SK-N-SH (cell line): ENCODE data around the gene DEFB131B. TPM values are rescaled to one million over a fixed set of nuclear protein-coding genes. Genes with fewer than 3 reads are reported as not detected.

ENCODE experiments used
- CTCF ChIA-PET: fragments of 300-600, 350-600 bp; formaldehyde crosslinking; extraction: SDS; loops from one replicate; lab custom pipeline; 2021; lab: Yijun Ruan, JAX
- POLR2A ChIA-PET: fragments of 350-600 bp; sonication (Branson Sonifier 250); formaldehyde crosslinking; extraction: SDS; loops from one replicate; lab custom pipeline; 2020; ENCODE audit warnings: antibody characterized with exemption, inconsistent platforms; lab: Yijun Ruan, JAX
- DNase-seq: peaks from one replicate; pipeline ENCODE4 v3.0.0; 2012
- H2AFZ ChIP-seq: fragments of 200-600 bp; sonication (generic); 2 replicates; pipeline ENCODE4 v1.8.1; 2016; ENCODE audit warnings: antibody characterized with exemption, mild to moderate bottlenecking, low read depth
- H3F3A ChIP-seq: fragments of 200-600 bp; sonication (generic); replicated peaks from 2 replicates; pipeline ENCODE3; 2016; ENCODE audit warnings: antibody characterized with exemption, mild to moderate bottlenecking; ENCODE audit not compliant: insufficient read depth
- H3K27ac ChIP-seq, 2 experiments: fragments of 200-500 bp in 1 of 2; fragments of 200-600 bp in 1 of 2; sonication (Bioruptor generic) in 1 of 2; sonication (generic), shearing (Covaris generic) in 1 of 2; 2 replicates each; pipeline versions ENCODE4 v1.5.1 to v1.6.1; 2014 to 2016; ENCODE audit warnings: low read depth in 2 of 2, inconsistent platforms in 1 of 2, low read length in 1 of 2, mild to moderate bottlenecking in 1 of 2, mixed read lengths in 1 of 2
- H3K27me3 ChIP-seq: fragments of 200-600 bp; sonication (generic), shearing (Covaris generic); 2 replicates; pipeline ENCODE4 v1.6.1; 2016; ENCODE audit warnings: mixed run types; ENCODE audit not compliant: insufficient read depth
- H3K36me3 ChIP-seq, 2 experiments: fragments of 200-500 bp in 1 of 2; fragments of 200-600 bp in 1 of 2; sonication (Bioruptor generic) in 1 of 2; sonication (generic) in 1 of 2; replicated peaks in 1 of 2; 2 replicates each; pipeline versions ENCODE3 to v1.5.1; 2014 to 2016; ENCODE audit warnings: low read length in 1 of 2, mild to moderate bottlenecking in 1 of 2; ENCODE audit not compliant: insufficient read depth in 2 of 2, control insufficient read depth in 1 of 2
- H3K4me1 ChIP-seq, 2 experiments: fragments of 200-500 bp in 1 of 2; fragments of 200-600 bp in 1 of 2; sonication (Bioruptor generic) in 1 of 2; sonication (generic), shearing (Covaris generic) in 1 of 2; 2 replicates each; pipeline versions ENCODE4 v1.5.1 to v1.6.1; 2014 to 2016; ENCODE audit warnings: low read depth in 1 of 2, low read length in 1 of 2, mixed run types in 1 of 2; ENCODE audit not compliant: insufficient read depth in 2 of 2, control insufficient read depth in 1 of 2
- H3K4me2 ChIP-seq: fragments of 200-600 bp; sonication (generic), shearing (Covaris generic); 2 replicates; pipeline ENCODE4 v1.6.1; 2017; ENCODE audit warnings: mixed run types
- H3K4me3 ChIP-seq, 2 experiments: fragments of 200-500 bp in 1 of 2; fragments of 200-600 bp in 1 of 2; sonication (Bioruptor generic) in 1 of 2; sonication (generic), shearing (Covaris generic) in 1 of 2; 2 replicates each; pipeline versions ENCODE4 v1.5.1 to v1.8.1; 2014 to 2016; ENCODE audit warnings: low read depth in 2 of 2, inconsistent platforms in 1 of 2, low read length in 1 of 2, mild to moderate bottlenecking in 1 of 2, mixed read lengths in 1 of 2, moderate library complexity in 1 of 2
- H3K79me2 ChIP-seq: fragments of 200-600 bp; sonication (generic); 2 replicates; pipeline ENCODE4 v1.8.1; 2017; ENCODE audit warnings: mild to moderate bottlenecking; ENCODE audit not compliant: insufficient read depth
- H3K9ac ChIP-seq: fragments of 200-600 bp; sonication (generic); 2 replicates; pipeline ENCODE4 v1.6.1; 2017; ENCODE audit warnings: mixed run types
- H3K9me2 ChIP-seq: fragments of 200-600 bp; sonication (generic); 2 replicates; pipeline ENCODE4 v1.6.1; 2017; ENCODE audit warnings: mixed run types
- H3K9me3 ChIP-seq: fragments of 200-600 bp; sonication (generic); 2 replicates; pipeline ENCODE4 v1.6.1; 2017; ENCODE audit warnings: mixed run types, mild to moderate bottlenecking, moderate library complexity
- H4K20me1 ChIP-seq: fragments of 200-600 bp; sonication (generic); 2 replicates; pipeline ENCODE4 v1.6.1; 2017; ENCODE audit warnings: mild to moderate bottlenecking, mixed run types; ENCODE audit not compliant: insufficient read depth
- CHD2 ChIP-seq: fragments of 150-350 bp; IDR thresholded peaks from 2 replicates; pipeline ENCODE4 v1.6.1; 2018; ENCODE audit warnings: low read length; ENCODE audit not compliant: partially characterized antibody
- ELF1 ChIP-seq: IDR thresholded peaks from 2 replicates; pipeline ENCODE4 v1.4.0; 2012
- EP300 ChIP-seq, 2 experiments: IDR thresholded peaks; 2 replicates each; pipeline versions ENCODE4 v1.4.0 to v1.6.1; 2012; ENCODE audit warnings: borderline replicate concordance in 1 of 2, low read depth in 1 of 2, low read length in 1 of 2
- FOSL2 ChIP-seq: IDR thresholded peaks from 2 replicates; pipeline ENCODE4 v1.4.0; 2012; ENCODE audit warnings: low read depth, mild to moderate bottlenecking, moderate library complexity, borderline replicate concordance
- FOXJ3 ChIP-seq: sonication (generic); formaldehyde crosslinking; IDR thresholded peaks from 2 replicates; pipeline ENCODE4 v1.5.1; 2020; ENCODE audit warnings: mild to moderate bottlenecking, missing genetic modification reagents
- FOXM1 ChIP-seq: IDR thresholded peaks from 2 replicates; pipeline ENCODE4 v1.4.0; 2012; ENCODE audit warnings: low read depth, mild to moderate bottlenecking
- GABPA ChIP-seq: IDR thresholded peaks from 2 replicates; pipeline ENCODE4 v1.4.0; 2012; ENCODE audit warnings: low read depth, mild to moderate bottlenecking
- GATA2 ChIP-seq: sonication (generic); formaldehyde crosslinking; IDR thresholded peaks from 2 replicates; pipeline ENCODE4 v1.5.0; 2020; ENCODE audit warnings: mild to moderate bottlenecking, missing genetic modification reagents
- JUND ChIP-seq: IDR thresholded peaks from 2 replicates; pipeline ENCODE4 v1.4.0; 2012
- MEF2A ChIP-seq: IDR thresholded peaks from 2 replicates; pipeline ENCODE4 v1.4.0; 2012; ENCODE audit warnings: low read depth, borderline replicate concordance
- MXI1 ChIP-seq: IDR thresholded peaks from 2 replicates; pipeline ENCODE4 v1.6.1; 2012; ENCODE audit warnings: mild to moderate bottlenecking, low read depth, low read length, improper control_type of control experiment
- NFIC ChIP-seq: IDR thresholded peaks from 2 replicates; pipeline ENCODE4 v1.4.0; 2012; ENCODE audit warnings: borderline replicate concordance
- NRF1 ChIP-seq: IDR thresholded peaks from 2 replicates; pipeline ENCODE4 v1.6.1; 2012; ENCODE audit warnings: low read depth, mild to moderate bottlenecking, low read length
- RAD21 ChIP-seq: IDR thresholded peaks from 2 replicates; pipeline ENCODE4 v1.6.1; 2012; ENCODE audit warnings: mild to moderate bottlenecking, low read length
- RCOR1 ChIP-seq: fragments of 150-350 bp; IDR thresholded peaks from 2 replicates; pipeline ENCODE4 v1.6.1; 2017; ENCODE audit warnings: antibody characterized with exemption, low read length
- RFX5 ChIP-seq: IDR thresholded peaks from 2 replicates; pipeline ENCODE4 v1.6.1; 2012; ENCODE audit warnings: mild to moderate bottlenecking, improper control_type of control experiment, low read length
- SIN3A ChIP-seq: IDR thresholded peaks from 2 replicates; pipeline ENCODE4 v1.6.1; 2012; ENCODE audit warnings: low read depth, mild to moderate bottlenecking, low read length, moderate library complexity, borderline replicate concordance
- SMC3 ChIP-seq: IDR thresholded peaks from 2 replicates; pipeline ENCODE4 v1.6.1; 2012; ENCODE audit warnings: low read depth, low read length, improper control_type of control experiment
- TAF1 ChIP-seq: IDR thresholded peaks from 2 replicates; pipeline ENCODE4 v1.6.1; 2012; ENCODE audit warnings: low read depth, mild to moderate bottlenecking, low read length, moderate library complexity, borderline replicate concordance
- TCF12 ChIP-seq: IDR thresholded peaks from 2 replicates; pipeline ENCODE4 v1.4.0; 2012
- TEAD4 ChIP-seq: IDR thresholded peaks from 2 replicates; pipeline ENCODE4 v1.4.0; 2012; ENCODE audit warnings: mild to moderate bottlenecking, borderline replicate concordance; ENCODE audit not compliant: insufficient read depth
- YY1 ChIP-seq: IDR thresholded peaks from 2 replicates; pipeline ENCODE4 v1.4.0; 2012; ENCODE audit warnings: low read depth, mild to moderate bottlenecking
- WGBS: methylation state at CpG from one replicate; pipeline ENCODE4 v1.1.6; 2017; ENCODE audit warnings: low lambda C conversion rate; 5-methylcytosine and 5-hydroxymethylcytosine counted together
- polyA plus RNA-seq, 3 experiments: library from polyadenylated mRNA; depleted of rRNA; stranded (reverse); fragments of >200 nt; gene quantifications; 2 replicates each; pipeline ENCODE4 v1.2.3, GENCODE V29; 2012
- TF ChIP-seq, protein P1 (sequence below): IDR thresholded peaks from 2 replicates; pipeline ENCODE4 v1.4.0; 2012; ENCODE audit warnings: low read depth
- TF ChIP-seq, protein P2 (sequence below): IDR thresholded peaks from 2 replicates; pipeline ENCODE4 v1.4.0; 2012; ENCODE audit warnings: low read depth, borderline replicate concordance
- TF ChIP-seq, protein P3 (sequence below): IDR thresholded peaks from 2 replicates; pipeline ENCODE4; 2012
- TF ChIP-seq, protein P4 (sequence below): fragments of 150-350 bp; IDR thresholded peaks from 2 replicates; pipeline ENCODE4 v1.6.1; 2017; ENCODE audit warnings: antibody characterized with exemption, low read length, low read depth, borderline replicate concordance
- TF ChIP-seq, protein P5 (sequence below): fragments of 200-600 bp; sonication (generic); IDR thresholded peaks from 2 replicates; pipeline ENCODE4 v1.6.1; 2017; ENCODE audit warnings: antibody characterized with exemption, mild to moderate bottlenecking, moderate library complexity
- TF ChIP-seq, protein P6 (sequence below): IDR thresholded peaks from 2 replicates; pipeline ENCODE4 v1.4.0; 2012; ENCODE audit warnings: low read depth, borderline replicate concordance

Gene DEFB131B
- polyA plus RNA-seq, 1 of the 3 experiments (the other 2 are of a cell fraction): not detected

DNA sequence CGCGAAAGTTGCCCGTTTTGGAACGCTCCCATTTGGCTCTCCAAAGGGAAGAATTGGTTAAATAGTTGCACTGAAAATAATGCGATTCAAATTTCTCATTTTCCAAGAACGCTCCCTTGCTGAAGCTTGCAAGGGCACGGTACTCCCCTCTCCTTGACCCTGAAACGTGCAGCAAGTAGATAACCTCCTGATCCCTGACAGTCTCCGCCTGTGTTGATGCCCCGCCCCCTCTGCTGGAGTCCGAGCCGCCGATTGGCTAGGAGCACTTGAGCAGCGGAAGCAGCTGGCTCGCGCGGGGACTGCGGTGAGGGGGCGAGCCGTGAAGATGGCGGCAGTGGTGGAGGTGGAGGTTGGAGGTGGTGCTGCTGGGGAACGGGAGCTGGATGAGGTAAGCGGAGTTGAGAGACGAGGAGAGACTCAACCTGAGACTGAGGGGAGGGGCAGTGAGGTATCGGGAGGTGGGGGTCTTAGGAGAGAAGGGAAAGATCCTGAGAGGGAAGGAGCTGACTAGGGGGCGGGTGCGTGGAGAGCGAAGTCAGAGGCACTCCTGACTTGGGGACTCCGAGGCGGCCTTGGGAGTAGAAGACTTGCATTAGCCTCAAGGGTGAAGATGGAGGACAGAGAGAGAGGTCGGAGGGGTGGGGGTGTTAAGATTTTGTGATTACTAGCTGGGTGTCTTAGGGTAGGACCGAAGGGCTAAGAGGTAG lies 50.6 kb downstream of the DEFB131B start, which contains the start of gene RNF121:
TSS of gene RNF121 (plus strand) at position 310 of the 707 bp plus-strand sequence. CDS start at position 326, 16 bp downstream.
- Histone ChIP-seq H3K4me2 (peak within 1 kb of the TSS; percentile 95), H3K4me1 (peaks cover 7 to 16% of the 10 kb centered on the region in 2 experiments; a peak in 3 of 4 replicates), H4K20me1 (peaks cover 13% of the 10 kb centered on the region; the same call in 1 of the 2 replicates), H3K4me3 (peak within 1 kb of the TSS; percentile 83 to 87), H3F3A (peaks cover 9% of the 10 kb centered on the region), H3K9me2 (no peaks in the 10 kb centered on the region), H3K36me3 (peaks cover 3 to 9% of the 10 kb centered on the region in 2 experiments), H3K27me3 (no peaks in the 10 kb centered on the region), H2AFZ (peak within 1 kb of the TSS; percentile 97), H3K9me3 (no peaks in the 10 kb centered on the region), H3K79me2 (peaks cover 76% of the 10 kb centered on the region), H3K9ac (peak within 1 kb of the TSS; percentile 92), H3K27ac (peak within 1 kb of the TSS; percentile 92 to 98)
- ChIA-PET CTCF (interaction anchor here (0.7 to 2.1 kb wide), 8 partner anchors 15 to 502 kb away, joined by 3 to 6 read pairs (median 4); no protein-coding TSS in a partner anchor), POLR2A (interaction anchor here (0.5 to 2.3 kb wide), 4 partner anchors 10 to 184 kb away, joined by 3 to 8 read pairs (median 3); partner anchors contain the start of gene ANAPC15)
- DNase-seq: peak; percentile 93
- WGBS: under 1% methylated on average over 32 of the region's 32 CpGs
- TF ChIP-seq CHD2 (peak; percentile 90), JUND (no peak), NRF1 (no peak), RAD21 (no peak), FOXM1 (no peak), EP300 (IDR thresholded peaks at IDR 0.05; ENCODE audit: borderline replicate concordance in 1 of 2, low read depth in 1 of 2, low read length in 1 of 2) (no peak), FOXJ3 (CRISPR knock-in tag) (peak; percentile 51; the same call in 1 of the 2 replicates), TCF12 (peak; percentile 18; the same call in 1 of the 2 replicates), MXI1 (peak; percentile 52; the same call in 1 of the 2 replicates), FOSL2 (no peak), TAF1 (peak; percentile 95), RCOR1 (0 out of 2 replicates have a peak, but pooled peaks have one; percentile 3), ELF1 (no peak), SMC3 (no peak), NFIC (no peak), GABPA (peak; percentile 1; the same call in 1 of the 2 replicates), YY1 (peak; percentile 92), RFX5 (no peak), GATA2 (CRISPR knock-in tag) (no peak), MEF2A (no peak), TEAD4 (no peak), SIN3A (no peak)
- TF ChIP-seq, protein P1, sequence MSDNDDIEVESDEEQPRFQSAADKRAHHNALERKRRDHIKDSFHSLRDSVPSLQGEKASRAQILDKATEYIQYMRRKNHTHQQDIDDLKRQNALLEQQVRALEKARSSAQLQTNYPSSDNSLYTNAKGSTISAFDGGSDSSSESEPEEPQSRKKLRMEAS: peak; percentile 57
- TF ChIP-seq, protein P2, sequence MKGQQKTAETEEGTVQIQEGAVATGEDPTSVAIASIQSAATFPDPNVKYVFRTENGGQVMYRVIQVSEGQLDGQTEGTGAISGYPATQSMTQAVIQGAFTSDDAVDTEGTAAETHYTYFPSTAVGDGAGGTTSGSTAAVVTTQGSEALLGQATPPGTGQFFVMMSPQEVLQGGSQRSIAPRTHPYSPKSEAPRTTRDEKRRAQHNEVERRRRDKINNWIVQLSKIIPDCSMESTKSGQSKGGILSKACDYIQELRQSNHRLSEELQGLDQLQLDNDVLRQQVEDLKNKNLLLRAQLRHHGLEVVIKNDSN: no peak
- TF ChIP-seq, protein P3, sequence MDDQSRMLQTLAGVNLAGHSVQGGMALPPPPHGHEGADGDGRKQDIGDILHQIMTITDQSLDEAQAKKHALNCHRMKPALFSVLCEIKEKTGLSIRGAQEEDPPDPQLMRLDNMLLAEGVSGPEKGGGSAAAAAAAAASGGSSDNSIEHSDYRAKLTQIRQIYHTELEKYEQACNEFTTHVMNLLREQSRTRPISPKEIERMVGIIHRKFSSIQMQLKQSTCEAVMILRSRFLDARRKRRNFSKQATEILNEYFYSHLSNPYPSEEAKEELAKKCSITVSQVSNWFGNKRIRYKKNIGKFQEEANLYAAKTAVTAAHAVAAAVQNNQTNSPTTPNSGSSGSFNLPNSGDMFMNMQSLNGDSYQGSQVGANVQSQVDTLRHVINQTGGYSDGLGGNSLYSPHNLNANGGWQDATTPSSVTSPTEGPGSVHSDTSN: peak; percentile 65
- TF ChIP-seq, protein P4, sequence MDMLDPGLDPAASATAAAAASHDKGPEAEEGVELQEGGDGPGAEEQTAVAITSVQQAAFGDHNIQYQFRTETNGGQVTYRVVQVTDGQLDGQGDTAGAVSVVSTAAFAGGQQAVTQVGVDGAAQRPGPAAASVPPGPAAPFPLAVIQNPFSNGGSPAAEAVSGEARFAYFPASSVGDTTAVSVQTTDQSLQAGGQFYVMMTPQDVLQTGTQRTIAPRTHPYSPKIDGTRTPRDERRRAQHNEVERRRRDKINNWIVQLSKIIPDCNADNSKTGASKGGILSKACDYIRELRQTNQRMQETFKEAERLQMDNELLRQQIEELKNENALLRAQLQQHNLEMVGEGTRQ: no peak
- TF ChIP-seq, protein P5, sequence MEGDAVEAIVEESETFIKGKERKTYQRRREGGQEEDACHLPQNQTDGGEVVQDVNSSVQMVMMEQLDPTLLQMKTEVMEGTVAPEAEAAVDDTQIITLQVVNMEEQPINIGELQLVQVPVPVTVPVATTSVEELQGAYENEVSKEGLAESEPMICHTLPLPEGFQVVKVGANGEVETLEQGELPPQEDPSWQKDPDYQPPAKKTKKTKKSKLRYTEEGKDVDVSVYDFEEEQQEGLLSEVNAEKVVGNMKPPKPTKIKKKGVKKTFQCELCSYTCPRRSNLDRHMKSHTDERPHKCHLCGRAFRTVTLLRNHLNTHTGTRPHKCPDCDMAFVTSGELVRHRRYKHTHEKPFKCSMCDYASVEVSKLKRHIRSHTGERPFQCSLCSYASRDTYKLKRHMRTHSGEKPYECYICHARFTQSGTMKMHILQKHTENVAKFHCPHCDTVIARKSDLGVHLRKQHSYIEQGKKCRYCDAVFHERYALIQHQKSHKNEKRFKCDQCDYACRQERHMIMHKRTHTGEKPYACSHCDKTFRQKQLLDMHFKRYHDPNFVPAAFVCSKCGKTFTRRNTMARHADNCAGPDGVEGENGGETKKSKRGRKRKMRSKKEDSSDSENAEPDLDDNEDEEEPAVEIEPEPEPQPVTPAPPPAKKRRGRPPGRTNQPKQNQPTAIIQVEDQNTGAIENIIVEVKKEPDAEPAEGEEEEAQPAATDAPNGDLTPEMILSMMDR: no peak
- TF ChIP-seq, protein P6, sequence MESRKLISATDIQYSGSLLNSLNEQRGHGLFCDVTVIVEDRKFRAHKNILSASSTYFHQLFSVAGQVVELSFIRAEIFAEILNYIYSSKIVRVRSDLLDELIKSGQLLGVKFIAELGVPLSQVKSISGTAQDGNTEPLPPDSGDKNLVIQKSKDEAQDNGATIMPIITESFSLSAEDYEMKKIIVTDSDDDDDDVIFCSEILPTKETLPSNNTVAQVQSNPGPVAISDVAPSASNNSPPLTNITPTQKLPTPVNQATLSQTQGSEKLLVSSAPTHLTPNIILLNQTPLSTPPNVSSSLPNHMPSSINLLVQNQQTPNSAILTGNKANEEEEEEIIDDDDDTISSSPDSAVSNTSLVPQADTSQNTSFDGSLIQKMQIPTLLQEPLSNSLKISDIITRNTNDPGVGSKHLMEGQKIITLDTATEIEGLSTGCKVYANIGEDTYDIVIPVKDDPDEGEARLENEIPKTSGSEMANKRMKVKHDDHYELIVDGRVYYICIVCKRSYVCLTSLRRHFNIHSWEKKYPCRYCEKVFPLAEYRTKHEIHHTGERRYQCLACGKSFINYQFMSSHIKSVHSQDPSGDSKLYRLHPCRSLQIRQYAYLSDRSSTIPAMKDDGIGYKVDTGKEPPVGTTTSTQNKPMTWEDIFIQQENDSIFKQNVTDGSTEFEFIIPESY: peak; percentile 91; the same call in 1 of the 2 replicates
